ENCODE results near the gene ACP6.
A peak's percentile ranks its signal among the peaks of the same experiment; 100 is the strongest.

- TF ChIP-seq CTCF (conservative IDR thresholded peaks at IDR 0.05; ENCODE audit: low read length) (peak; percentile 27; the same call in 1 of the 2 replicates), EZH2phosphoT487 (IDR thresholded peaks at IDR 0.05; ENCODE audit: borderline replicate concordance, low read depth, low read length) (no peak)
Measured at GRCh38 chr1:147669469-147670318, 630 bp downstream of the ACP6 start.
